HFF-Myc (cell line): ENCODE measurements around the gene THOC2.
"Not testable (repeated sequence)": the region's sequence is repeated elsewhere in the genome, so short reads cannot be mapped to it uniquely, and the experiment has no call there.

Source experiments
- DNase-seq: peaks from one replicate; pipeline ENCODE4 v3.0.0-alpha.2; 2011; ENCODE audit warnings: low read depth; ENCODE audit errors: extremely low read depth
- H3K4me3 ChIP-seq: replicated peaks from 2 replicates; pipeline ENCODE4 v1.5.1; 2011; ENCODE audit warnings: low read depth, mild to moderate bottlenecking, control low read depth, low read length
- CTCF ChIP-seq: IDR thresholded peaks from 2 replicates; pipeline ENCODE4 v1.5.1; 2012; ENCODE audit warnings: mild to moderate bottlenecking, low read depth, low read length, control low read depth; ENCODE audit errors: missing control alignments

THOC2 gene

GRCh38 chrX:123740536-123740935 lies 7.7 kb upstream of the THOC2 start:
- H3K4me3 ChIP-seq = no peak overlapping the region
- DNase-seq = no peak
- no peak for TF ChIP-seq CTCF

- no peak for DNase-seq
- no peak for TF ChIP-seq CTCF
- no peak overlapping the region for H3K4me3 ChIP-seq
Measured at GRCh38 chrX:123740006-123740405, 7.2 kb upstream of the THOC2 start.

- DNase-seq = no peak
- no peak for TF ChIP-seq CTCF
- H3K4me3 ChIP-seq = no peak overlapping the region
Measured at GRCh38 chrX:123739474-123739873, 6.6 kb upstream of the THOC2 start.

GRCh38 chrX:123738378-123738940 lies 5.6 kb upstream of the THOC2 start:
- no peak for DNase-seq
- TF ChIP-seq CTCF = no peak
- H3K4me3 ChIP-seq = no peak overlapping the region

GRCh38 chrX:123736333-123736921 lies 3.6 kb upstream of the THOC2 start:
- TF ChIP-seq CTCF = no peak
- DNase-seq = peak; percentile 22
- no peak overlapping the region for H3K4me3 ChIP-seq

GRCh38 chrX:123735137-123735536 lies 2.3 kb upstream of the THOC2 start:
- DNase-seq, H3K4me3 ChIP-seq: not testable (repeated sequence)

GRCh38 chrX:123734079-123734478 lies 1.2 kb upstream of the THOC2 start:
- not testable (repeated sequence) for H3K4me3 ChIP-seq

More at GRCh38 chrX:123734079-123734478, 1.2 kb upstream of the THOC2 start:
- DNase-seq = not testable (repeated sequence)
